BLaER1 treated with 17β-estradiol and CSF1 and Interleukin-3, amounts not matched to agents 10 nM and 100 nM (cell line): ENCODE results near the gene HDAC7.

ENCODE experiments used
- H3K27ac ChIP-seq, 11 experiments: shearing (Covaris generic); formaldehyde crosslinking; 2 replicates each; pipeline ENCODE4 v1.8.1; 2022
- H3K27me3 ChIP-seq, 11 experiments: shearing (Covaris generic); formaldehyde crosslinking; 2 replicates each; pipeline ENCODE4 v1.8.1; 2022
- H3K36me3 ChIP-seq, 11 experiments: shearing (Covaris generic); formaldehyde crosslinking; 2 replicates each; pipeline ENCODE4 v1.8.1; 2022
- H3K4me1 ChIP-seq, 10 experiments: shearing (Covaris generic); formaldehyde crosslinking; 2 replicates each; pipeline ENCODE4 v1.8.1; 2022
- H3K4me2 ChIP-seq, 11 experiments: shearing (Covaris generic); formaldehyde crosslinking; 2 replicates each; pipeline ENCODE4 v1.8.1; 2022
- H3K4me3 ChIP-seq, 10 experiments: shearing (Covaris generic); formaldehyde crosslinking; 2 replicates each; pipeline ENCODE4 v1.8.1; 2022
- H3K9ac ChIP-seq, 11 experiments: shearing (Covaris generic); formaldehyde crosslinking; 2 replicates each; pipeline ENCODE4 v1.8.1; 2022
- H3K9me3 ChIP-seq, 11 experiments: shearing (Covaris generic); formaldehyde crosslinking; replicated peaks in 1 of 11; 2 replicates each; pipeline ENCODE4 v1.8.1; 2022
- H4K20me1 ChIP-seq, 11 experiments: shearing (Covaris generic); formaldehyde crosslinking; 2 replicates each; pipeline ENCODE4 v1.8.1; 2022
- Cebpa-rat ChIP-seq, 11 experiments: shearing (Covaris generic); IDR thresholded peaks; 2 replicates each; pipeline ENCODE4 v1.8.1; 2022

HDAC7 gene

GRCh38 chr12:47862167-47862750 is 42.6 kb upstream of the HDAC7 start:
- H3K9ac ChIP-seq, result no peak overlapping the region
- no peaks in the 10 kb centered on the region for H3K9me3 ChIP-seq
- TF ChIP-seq Cebpa-rat (IDR thresholded peaks at IDR 0.05), result no peak
- H3K36me3 ChIP-seq, result peaks cover 0 to 73% (median 0%) of the 10 kb centered on the region in 11 experiments; a peak in 6 of 22 replicates
- H3K4me2 ChIP-seq, result no peak overlapping the region
- peaks cover 0 to 8% (median 0%) of the 10 kb centered on the region in 11 experiments; a peak in 2 of 22 replicates for H4K20me1 ChIP-seq
- H3K27me3 ChIP-seq, result no peaks in the 10 kb centered on the region
- H3K27ac ChIP-seq, result no peak overlapping the region
- peaks cover 9 to 29% (median 19%) of the 10 kb centered on the region in 10 experiments for H3K4me1 ChIP-seq
- H3K4me3 ChIP-seq, result no peak overlapping the region

GRCh38 chr12:47860873-47861272 is 41.2 kb upstream of the HDAC7 start:
- H3K4me2 ChIP-seq, result no peak overlapping the region
- H3K9me3 ChIP-seq, result no peaks in the 10 kb centered on the region
- no peaks in the 10 kb centered on the region for H3K27me3 ChIP-seq
- peaks cover 3 to 19% (median 9%) of the 10 kb centered on the region in 10 experiments; a peak in 19 of 20 replicates for H3K4me1 ChIP-seq
- no peak overlapping the region for H3K9ac ChIP-seq
- H3K36me3 ChIP-seq, result peaks cover 0 to 85% (median 0%) of the 10 kb centered on the region in 11 experiments; a peak in 6 of 22 replicates
- peaks cover 0 to 8% (median 0%) of the 10 kb centered on the region in 11 experiments; a peak in 2 of 22 replicates for H4K20me1 ChIP-seq
- H3K27ac ChIP-seq, result no peak overlapping the region
- no peak overlapping the region for H3K4me3 ChIP-seq
- no peak for TF ChIP-seq Cebpa-rat (IDR thresholded peaks at IDR 0.05)

- TF ChIP-seq Cebpa-rat (IDR thresholded peaks at IDR 0.05), result no peak
- H3K27ac ChIP-seq, result no peak overlapping the region
- H4K20me1 ChIP-seq, result peaks cover 0 to 8% (median 0%) of the 10 kb centered on the region in 11 experiments; a peak in 2 of 22 replicates
- no peak overlapping the region for H3K4me2 ChIP-seq
- no peaks in the 10 kb centered on the region for H3K9me3 ChIP-seq
- no peak overlapping the region for H3K4me3 ChIP-seq
- no peak overlapping the region for H3K9ac ChIP-seq
- H3K27me3 ChIP-seq, result no peaks in the 10 kb centered on the region
- peaks cover 0 to 90% (median 0%) of the 10 kb centered on the region in 11 experiments; a peak in 6 of 22 replicates for H3K36me3 ChIP-seq
- peaks cover 0 to 19% (median 9%) of the 10 kb centered on the region in 10 experiments; a peak in 17 of 20 replicates for H3K4me1 ChIP-seq
Measured at GRCh38 chr12:47860279-47860841, 40.7 kb upstream of the HDAC7 start.

- H3K4me3 ChIP-seq, result no peak overlapping the region
- peaks cover 0 to 92% (median 0%) of the 10 kb centered on the region in 11 experiments; a peak in 6 of 22 replicates for H3K36me3 ChIP-seq
- H3K9me3 ChIP-seq, result no peaks in the 10 kb centered on the region
- no peak for TF ChIP-seq Cebpa-rat (IDR thresholded peaks at IDR 0.05)
- peaks cover 0 to 8% (median 0%) of the 10 kb centered on the region in 11 experiments; a peak in 2 of 22 replicates for H4K20me1 ChIP-seq
- H3K9ac ChIP-seq, result no peak overlapping the region
- peaks cover 0 to 15% (median 5%) of the 10 kb centered on the region in 10 experiments; a peak in 14 of 20 replicates for H3K4me1 ChIP-seq
- no peak overlapping the region for H3K27ac ChIP-seq
- H3K27me3 ChIP-seq, result no peaks in the 10 kb centered on the region
- H3K4me2 ChIP-seq, result no peak overlapping the region
Measured at GRCh38 chr12:47858511-47859266, 39.0 kb upstream of the HDAC7 start.

DNA sequence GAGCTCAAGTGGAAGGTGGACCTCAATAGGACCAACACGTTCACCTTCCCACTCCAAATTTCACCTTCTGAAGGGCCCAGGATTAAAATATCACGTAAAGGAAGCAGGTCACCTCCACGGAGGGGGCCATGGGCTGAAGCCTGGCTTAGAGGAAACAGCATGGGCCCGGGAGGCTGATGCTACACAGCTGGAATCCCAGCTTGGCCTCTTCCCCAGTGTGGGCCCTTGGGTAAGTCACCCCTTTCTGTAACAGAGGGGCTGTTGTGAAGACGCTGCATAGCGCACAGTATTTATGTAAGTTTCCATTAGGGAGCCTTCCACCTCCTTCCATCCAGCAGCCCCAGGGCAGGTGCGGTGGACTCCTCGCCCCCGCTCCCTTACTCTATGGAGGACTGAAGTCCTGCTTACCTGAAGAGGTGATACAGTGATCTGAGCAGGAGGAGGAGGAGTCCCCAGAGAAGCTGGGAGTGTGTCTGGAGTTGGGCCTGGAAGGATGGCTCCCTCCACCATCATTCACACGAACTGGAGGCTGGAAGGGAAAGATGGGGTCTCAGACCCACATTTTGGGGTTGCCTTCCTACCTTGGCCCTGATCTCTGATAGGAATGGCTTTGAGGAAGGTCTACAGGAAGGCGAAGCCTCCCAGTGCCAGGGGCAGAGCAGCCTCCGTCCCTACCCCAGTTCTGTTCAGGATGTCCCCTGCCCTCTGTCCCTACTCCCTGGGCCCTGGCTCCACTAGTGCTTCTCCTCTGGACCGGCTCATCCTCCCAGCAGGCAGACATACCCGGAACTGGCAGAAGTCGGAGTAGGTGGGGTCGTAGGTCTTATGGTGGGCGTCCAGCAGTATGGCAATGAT is 37.2 kb upstream of the HDAC7 start:
- no peak overlapping the region for H3K4me3 ChIP-seq

DNA sequence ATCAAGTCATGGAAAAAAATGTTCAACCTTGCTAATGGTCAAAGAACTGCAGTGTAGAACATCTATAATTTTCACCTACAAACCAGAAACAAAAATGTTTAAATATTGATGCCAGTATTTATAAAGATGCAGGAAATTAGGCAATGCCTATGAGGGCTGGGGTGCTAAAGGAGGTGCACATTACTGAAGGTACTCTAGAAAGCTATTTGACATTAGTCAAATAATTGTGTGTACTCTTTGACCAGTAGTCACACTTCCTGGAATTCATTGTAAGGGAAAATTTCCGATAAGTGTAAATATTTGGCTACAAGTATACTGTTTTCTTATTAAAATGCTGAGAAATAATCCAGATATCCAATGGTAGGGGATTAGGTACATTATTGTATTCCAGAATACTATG is 36.4 kb upstream of the HDAC7 start:
- Histone ChIP-seq H3K9me3 (no peaks in the 10 kb centered on the region), H3K4me1 (peaks cover 0 to 7% (median 0%) of the 10 kb centered on the region in 10 experiments; a peak in 1 of 20 replicates), H3K36me3 (peaks cover 0 to 92% (median 0%) of the 10 kb centered on the region in 11 experiments; a peak in 7 of 22 replicates), H4K20me1 (peaks cover 0 to 11% (median 0%) of the 10 kb centered on the region in 11 experiments; a peak in 3 of 22 replicates), H3K27ac (no peak overlapping the region), H3K27me3 (no peaks in the 10 kb centered on the region), H3K4me3 (no peak overlapping the region), H3K4me2 (no peak overlapping the region), H3K9ac (no peak overlapping the region)
- no peak for TF ChIP-seq Cebpa-rat (IDR thresholded peaks at IDR 0.05)

More for the DNA sequence above, 37.2 kb upstream of the HDAC7 start:
- no peak overlapping the region for H3K27ac ChIP-seq
- peaks cover 0 to 7% (median 0%) of the 10 kb centered on the region in 10 experiments; a peak in 1 of 20 replicates for H3K4me1 ChIP-seq
- no peak overlapping the region for H3K4me2 ChIP-seq
- H3K27me3 ChIP-seq, result no peaks in the 10 kb centered on the region
- peaks cover 0 to 8% (median 0%) of the 10 kb centered on the region in 11 experiments; a peak in 2 of 22 replicates for H4K20me1 ChIP-seq
- peaks cover 0 to 92% (median 0%) of the 10 kb centered on the region in 11 experiments; a peak in 7 of 22 replicates for H3K36me3 ChIP-seq
- no peak overlapping the region for H3K9ac ChIP-seq
- no peaks in the 10 kb centered on the region for H3K9me3 ChIP-seq
- TF ChIP-seq Cebpa-rat (IDR thresholded peaks at IDR 0.05), result no peak

DNA sequence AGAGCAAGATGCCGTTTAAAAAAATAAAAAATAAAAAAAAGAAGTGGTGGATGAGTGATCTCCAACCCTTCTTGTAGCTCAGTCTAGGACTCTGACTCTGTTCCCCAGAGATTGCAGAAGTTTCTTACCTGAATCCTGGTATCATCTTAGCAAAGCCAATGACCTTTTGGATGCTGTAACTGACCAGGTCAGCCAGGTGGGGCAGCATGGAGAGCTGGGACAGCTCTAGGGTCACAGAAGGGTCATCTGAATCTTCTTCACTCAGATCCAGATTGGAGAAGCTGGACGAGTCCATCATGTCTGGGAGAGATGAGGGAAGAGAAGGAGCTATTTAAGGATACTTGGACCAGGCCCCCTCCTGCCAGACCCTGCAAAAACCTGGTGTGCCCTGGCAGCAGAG is 35.8 kb upstream of the HDAC7 start:
- Histone ChIP-seq H3K4me3 (no peak overlapping the region), H3K27me3 (no peaks in the 10 kb centered on the region), H3K9ac (no peak overlapping the region), H3K4me2 (no peak overlapping the region), H3K27ac (no peak overlapping the region), H4K20me1 (peaks cover 0 to 11% (median 0%) of the 10 kb centered on the region in 11 experiments; a peak in 3 of 22 replicates), H3K36me3 (peaks cover 0 to 91% (median 0%) of the 10 kb centered on the region in 11 experiments; a peak in 7 of 22 replicates), H3K9me3 (no peaks in the 10 kb centered on the region), H3K4me1 (peaks cover 0 to 7% (median 0%) of the 10 kb centered on the region in 10 experiments; a peak in 1 of 20 replicates)
- TF ChIP-seq Cebpa-rat (IDR thresholded peaks at IDR 0.05), result no peak

DNA sequence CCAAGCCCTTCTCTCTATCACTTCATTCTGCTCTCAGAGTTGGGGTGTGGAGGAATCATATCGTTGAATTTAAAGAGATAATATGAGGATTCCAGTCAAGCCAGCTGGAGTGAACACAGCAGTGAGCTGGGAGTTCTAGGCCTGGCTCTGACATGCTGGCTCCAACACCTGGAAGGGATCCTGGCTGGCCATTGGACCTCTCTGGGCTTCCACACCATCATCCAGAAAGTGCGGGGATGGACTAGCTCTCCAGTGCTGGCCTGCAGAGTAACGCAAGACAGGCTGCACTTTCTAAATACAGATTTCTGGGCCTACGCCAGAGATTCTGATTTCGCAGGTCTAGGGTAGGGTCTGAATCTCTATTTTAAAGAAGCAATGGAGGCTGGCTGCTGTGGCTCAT is 34.8 kb upstream of the HDAC7 start:
- Histone ChIP-seq H3K4me1 (peaks cover 0 to under 1% (median 0%) of the 10 kb centered on the region in 10 experiments; a peak in 5 of 20 replicates), H3K9me3 (no peaks in the 10 kb centered on the region), H3K4me2 (no peak overlapping the region), H3K4me3 (no peak overlapping the region), H3K36me3 (peaks cover 0 to 90% (median 0%) of the 10 kb centered on the region in 11 experiments; a peak in 7 of 22 replicates), H3K9ac (no peak overlapping the region), H4K20me1 (peaks cover 0 to 11% (median 0%) of the 10 kb centered on the region in 11 experiments; a peak in 3 of 22 replicates), H3K27ac (no peak overlapping the region), H3K27me3 (no peaks in the 10 kb centered on the region)
- no peak for TF ChIP-seq Cebpa-rat (IDR thresholded peaks at IDR 0.05)
